ENCODE data around the gene GTF2H4.

Gene GTF2H4

GRCh38 chr6:30960907-30961673, 53.1 kb downstream of the GTF2H4 start:
- no peak for DNase-seq

- DNase-seq, result no peak
Measured at GRCh38 chr6:30962716-30963115, 54.7 kb downstream of the GTF2H4 start.

GRCh38 chr6:30963641-30964040, 55.6 kb downstream of the GTF2H4 start:
- peak; percentile 87 for DNase-seq
